Panc1 (cell line): ENCODE measurements around the gene NFATC3.

Experiments used
- POLR2AphosphoS5 ChIP-seq: IDR thresholded peaks from 2 replicates; pipeline ENCODE4 v1.6.1; 2012; ENCODE audit warnings: mild to moderate bottlenecking, low read depth, low read length, moderate library complexity
- REST ChIP-seq, 2 experiments: IDR thresholded peaks; 2 replicates each; pipeline ENCODE4 v1.6.1; 2011 to 2012; ENCODE audit warnings: low read depth in 2 of 2, control low read depth in 1 of 2, low read length in 1 of 2, mild to moderate bottlenecking in 1 of 2, moderate library complexity in 1 of 2; ENCODE audit not compliant: insufficient read depth in 1 of 2
- SIN3A ChIP-seq: IDR thresholded peaks from 2 replicates; pipeline ENCODE4 v1.6.1; 2012; ENCODE audit warnings: low read depth, mild to moderate bottlenecking, low read length, moderate library complexity, borderline replicate concordance; ENCODE audit not compliant: insufficient read depth
- TCF7L2 ChIP-seq: IDR thresholded peaks from 2 replicates; pipeline ENCODE4 v1.6.1; 2011; ENCODE audit warnings: mild to moderate bottlenecking, low read depth, low read length, inconsistent platforms
- TF ChIP-seq, protein P1 (sequence below): fragments of 450-650 bp; IDR thresholded peaks from 2 replicates; pipeline ENCODE4 v1.5.1; 2017; ENCODE audit warnings: mild to moderate bottlenecking

GRCh38 chr16:68116256-68116867 lies 31.2 kb downstream of the NFATC3 start:
- no peak for TF ChIP-seq REST (IDR thresholded peaks at IDR 0.05; ENCODE audit: insufficient read depth in 1 of 2, low read depth in 2 of 2, low read length in 1 of 2)
- TF ChIP-seq, protein P1, sequence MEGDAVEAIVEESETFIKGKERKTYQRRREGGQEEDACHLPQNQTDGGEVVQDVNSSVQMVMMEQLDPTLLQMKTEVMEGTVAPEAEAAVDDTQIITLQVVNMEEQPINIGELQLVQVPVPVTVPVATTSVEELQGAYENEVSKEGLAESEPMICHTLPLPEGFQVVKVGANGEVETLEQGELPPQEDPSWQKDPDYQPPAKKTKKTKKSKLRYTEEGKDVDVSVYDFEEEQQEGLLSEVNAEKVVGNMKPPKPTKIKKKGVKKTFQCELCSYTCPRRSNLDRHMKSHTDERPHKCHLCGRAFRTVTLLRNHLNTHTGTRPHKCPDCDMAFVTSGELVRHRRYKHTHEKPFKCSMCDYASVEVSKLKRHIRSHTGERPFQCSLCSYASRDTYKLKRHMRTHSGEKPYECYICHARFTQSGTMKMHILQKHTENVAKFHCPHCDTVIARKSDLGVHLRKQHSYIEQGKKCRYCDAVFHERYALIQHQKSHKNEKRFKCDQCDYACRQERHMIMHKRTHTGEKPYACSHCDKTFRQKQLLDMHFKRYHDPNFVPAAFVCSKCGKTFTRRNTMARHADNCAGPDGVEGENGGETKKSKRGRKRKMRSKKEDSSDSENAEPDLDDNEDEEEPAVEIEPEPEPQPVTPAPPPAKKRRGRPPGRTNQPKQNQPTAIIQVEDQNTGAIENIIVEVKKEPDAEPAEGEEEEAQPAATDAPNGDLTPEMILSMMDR: no peak; the same call in 1 of the 2 replicates
- no peak for TF ChIP-seq POLR2AphosphoS5
- no peak for TF ChIP-seq SIN3A
- TF ChIP-seq TCF7L2: no peak
